GM18498 (cell line): Measurements from ENCODE around the gene TMEM233.
"Not testable (repeated sequence)": the region's sequence is repeated elsewhere in the genome, so short reads cannot be mapped to it uniquely, and the experiment has no call there.

Source experiments
- ATAC-seq: cut with Tn5 transposase; IDR thresholded peaks from one replicate; pipeline ENCODE4 v1.9.1; 2021; ENCODE audit warnings: mild to moderate bottlenecking, moderate library complexity; ENCODE audit not compliant: unreplicated experiment

The TMEM233 gene

DNA sequence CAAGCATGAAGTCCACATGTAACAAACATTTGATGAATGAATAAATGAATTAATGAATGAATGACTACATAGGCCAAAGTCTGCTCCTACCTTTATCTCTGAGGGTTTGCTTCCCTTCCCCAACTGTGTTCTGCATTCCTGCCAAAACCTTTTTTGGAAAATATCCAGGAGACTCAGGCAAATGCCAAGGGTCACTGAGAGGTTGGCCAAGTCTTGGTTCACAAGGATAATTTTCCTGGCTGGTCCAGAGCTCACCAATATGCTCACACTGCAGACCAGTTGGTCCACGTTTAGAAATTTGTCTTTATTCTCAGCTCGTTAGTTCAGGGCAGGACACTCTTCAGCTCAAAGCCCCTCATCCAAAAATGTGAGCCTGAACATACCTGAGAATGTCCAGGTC lies 10.2 kb downstream of the TMEM233 start:
- no peak for ATAC-seq

DNA sequence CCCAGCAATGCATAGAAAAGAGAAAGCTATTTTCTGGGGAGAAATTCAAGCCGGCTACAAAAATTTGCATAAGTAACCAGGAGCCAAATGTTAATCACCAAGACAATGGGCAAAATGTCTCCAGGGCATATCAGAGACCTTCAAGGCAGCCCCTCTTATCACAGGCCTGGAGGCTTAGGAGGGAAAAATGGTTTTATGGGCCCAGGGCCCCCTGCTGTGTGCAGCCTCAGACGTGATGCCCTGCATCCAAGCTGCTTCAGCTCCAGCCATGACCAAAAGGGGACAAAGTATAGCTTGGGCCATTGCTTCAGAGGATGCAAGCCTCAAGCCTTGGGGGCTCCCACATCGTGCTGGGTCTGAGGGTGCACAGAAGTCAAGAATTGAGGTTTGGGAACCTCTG lies 15.8 kb downstream of the TMEM233 start:
- no peak for ATAC-seq

- ATAC-seq, result no peak
Observed at GRCh38 chr12:119613319-119613936, 19.9 kb downstream of the TMEM233 start.

DNA sequence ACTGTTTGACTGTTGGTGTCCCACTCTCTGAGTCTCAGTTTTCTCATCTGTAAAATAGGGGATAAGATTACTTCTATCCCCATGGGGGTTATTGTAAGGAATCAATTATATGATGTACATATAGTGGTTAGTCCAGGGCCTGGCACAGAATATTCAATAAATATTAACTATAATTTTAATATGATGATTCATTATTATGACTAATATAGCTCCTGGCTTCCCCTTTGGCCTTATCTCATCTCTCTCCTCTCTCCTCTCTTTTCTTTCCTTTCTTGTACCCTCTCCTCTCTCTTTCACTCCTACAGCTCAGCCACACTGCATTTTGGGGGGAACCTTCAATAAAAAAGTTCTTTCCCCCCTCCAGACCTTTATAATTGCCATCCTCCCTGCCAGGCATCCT lies 21.1 kb downstream of the TMEM233 start:
- no peak for ATAC-seq

DNA sequence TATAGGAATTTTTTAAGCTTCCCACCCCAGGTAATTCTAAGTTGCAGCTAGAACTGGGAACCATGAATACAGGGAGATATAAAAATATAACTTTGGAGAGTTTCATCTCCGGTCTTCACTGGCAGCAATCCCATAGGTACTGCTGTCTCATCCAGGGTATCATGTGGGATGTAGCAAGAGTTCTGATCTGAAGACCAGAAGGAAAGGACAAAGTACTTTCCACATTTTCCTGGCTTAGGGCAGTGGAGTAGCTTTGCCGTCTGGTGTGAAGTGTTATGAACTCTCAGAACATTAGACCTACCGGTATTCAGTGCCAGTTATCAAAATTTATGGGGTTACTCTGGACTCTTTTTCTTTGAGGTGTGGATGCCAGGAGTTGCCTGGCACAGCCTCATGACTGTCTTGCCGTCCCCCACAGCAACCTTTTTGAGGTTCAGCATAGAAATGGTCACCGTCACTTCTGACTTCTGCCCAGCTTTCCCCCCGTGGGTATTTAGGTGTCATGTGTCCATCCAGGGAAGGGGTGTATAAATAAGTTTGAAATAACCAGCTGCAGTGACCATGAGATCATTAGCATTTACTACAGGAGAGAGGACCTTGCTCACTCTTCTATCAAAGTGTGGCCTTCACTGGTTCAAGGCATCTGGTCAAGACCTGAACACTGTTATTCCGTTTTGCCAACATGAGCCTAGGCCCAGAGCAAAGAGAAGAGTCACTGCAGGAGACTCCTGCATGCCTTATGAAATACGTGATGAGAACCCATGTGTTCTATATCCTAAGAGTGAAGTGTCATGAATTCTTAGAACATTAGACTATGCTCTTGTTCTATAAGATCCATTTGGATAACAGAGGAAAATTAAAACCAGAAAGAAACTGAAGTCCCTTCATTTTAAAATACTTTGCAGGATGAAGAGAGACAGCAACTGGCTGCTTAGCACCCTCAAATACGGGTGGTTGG lies 22.2 kb downstream of the TMEM233 start:
- no peak for ATAC-seq

DNA sequence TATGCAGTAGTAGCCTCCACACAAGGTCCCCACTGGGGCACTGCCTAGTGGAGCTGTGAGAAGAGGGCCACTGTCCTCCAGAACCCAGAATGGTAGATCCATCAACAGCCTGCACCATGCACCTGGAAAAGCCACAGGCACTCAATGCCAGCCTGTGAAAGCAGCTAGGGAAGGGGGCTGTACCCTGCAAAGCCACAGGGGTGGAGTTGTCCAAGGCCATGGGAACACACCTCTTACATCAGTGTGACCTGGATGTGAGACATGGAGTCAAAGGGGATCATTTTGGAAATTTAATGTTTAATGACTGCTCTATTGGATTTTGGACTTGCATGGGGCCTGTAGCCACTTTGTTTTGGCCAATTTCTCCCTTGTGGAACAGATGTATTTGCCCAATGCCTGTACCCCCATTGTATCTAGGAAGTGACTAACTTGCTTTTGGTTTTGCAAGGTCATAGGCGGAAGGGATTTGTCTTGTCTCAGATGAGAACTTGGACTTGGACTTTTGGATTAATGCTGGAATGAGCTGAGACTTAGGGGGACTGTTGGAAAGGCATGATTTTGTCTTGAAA lies 24.8 kb downstream of the TMEM233 start:
- not testable (repeated sequence) for ATAC-seq

- no peak for ATAC-seq
Observed at GRCh38 chr12:119620490-119620889, 26.9 kb downstream of the TMEM233 start.

- no peak for ATAC-seq
Observed at GRCh38 chr12:119621878-119622277, 28.3 kb downstream of the TMEM233 start.

DNA sequence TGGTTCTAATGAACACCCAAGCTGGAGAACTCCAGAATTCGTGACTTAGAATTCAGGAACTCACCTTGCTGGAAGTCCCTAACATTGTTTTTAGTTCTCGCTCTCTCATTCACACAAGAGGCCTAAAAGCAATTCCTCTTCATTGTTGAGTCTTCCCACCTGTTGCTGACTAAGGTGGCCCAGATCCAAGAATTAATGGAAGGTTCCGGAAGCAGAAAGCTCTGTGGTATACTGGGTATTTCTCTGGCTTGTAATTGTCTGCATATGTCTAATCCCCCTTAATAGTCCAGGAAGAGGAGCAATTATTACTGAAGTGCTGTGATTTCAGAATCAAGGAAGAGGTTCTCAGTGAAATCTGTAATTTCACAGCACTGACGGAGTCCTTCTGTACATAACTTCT lies 31.4 kb downstream of the TMEM233 start:
- no peak for ATAC-seq

- no peak for ATAC-seq
Observed at GRCh38 chr12:119627019-119627643, 33.6 kb downstream of the TMEM233 start.

- no peak for ATAC-seq
Observed at GRCh38 chr12:119627686-119628085, 34.1 kb downstream of the TMEM233 start.

GRCh38 chr12:119630223-119630780 lies 36.7 kb downstream of the TMEM233 start:
- no peak for ATAC-seq

DNA sequence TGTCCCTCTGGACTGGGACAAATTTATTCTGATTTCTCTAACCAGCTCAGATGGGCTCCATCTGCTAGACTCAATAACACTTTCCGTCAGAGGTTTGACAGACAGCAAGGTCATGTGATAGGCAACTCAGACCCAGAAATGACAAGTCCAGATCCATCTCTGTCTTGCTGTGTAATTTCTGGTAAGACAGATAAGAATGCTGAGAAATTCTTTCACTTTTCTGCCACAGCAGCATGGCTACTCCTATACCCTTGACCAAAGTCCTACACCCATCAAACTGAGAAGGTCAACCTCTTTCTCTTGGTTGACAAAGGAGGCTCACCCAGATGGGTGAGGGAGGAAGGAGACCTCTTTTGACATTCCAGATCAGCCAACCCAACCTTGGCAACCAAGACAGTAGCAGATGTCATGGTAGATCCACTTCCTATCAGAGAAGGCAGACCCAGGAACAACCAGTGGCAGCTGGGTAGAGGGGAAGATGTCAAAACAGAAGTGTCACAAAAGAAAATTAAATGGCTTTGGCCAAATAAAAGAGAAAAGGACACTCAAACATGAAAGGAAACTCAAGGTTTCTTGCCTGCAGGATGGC lies 37.5 kb downstream of the TMEM233 start:
- no peak for ATAC-seq

DNA sequence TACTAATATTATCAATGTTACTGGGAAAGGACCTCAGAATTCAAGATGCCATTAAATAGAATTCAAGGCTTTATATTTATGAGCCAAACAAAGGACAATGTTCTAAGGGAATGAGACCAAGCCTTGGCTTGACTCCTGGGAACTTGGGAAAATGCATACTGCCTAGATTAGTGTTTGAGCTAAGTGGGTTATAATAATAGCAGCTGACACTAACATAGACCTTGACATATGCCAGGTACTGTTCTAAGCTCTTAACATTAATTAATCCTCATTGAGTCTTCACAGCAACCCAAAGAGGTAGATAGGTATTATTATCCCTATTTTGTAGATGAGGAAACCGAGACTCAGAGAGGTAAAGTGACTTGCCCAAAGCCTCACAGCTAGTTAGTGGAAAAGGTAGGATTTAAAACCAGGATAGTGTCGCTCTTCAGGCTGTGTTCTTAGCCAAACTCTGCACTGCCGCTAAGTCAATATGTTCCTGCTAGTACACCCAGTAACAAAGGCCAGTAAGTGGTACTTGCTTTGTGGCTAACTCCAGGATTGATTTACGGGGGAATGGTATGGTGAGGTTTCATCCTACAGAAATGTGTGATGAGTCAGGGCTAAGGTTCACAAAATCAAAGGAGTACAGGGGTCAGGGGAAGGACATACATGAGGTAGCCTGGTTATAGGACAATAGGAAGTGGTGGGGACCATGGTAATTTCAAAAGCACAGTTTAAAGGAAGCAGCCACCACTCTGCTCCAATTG lies 38.5 kb downstream of the TMEM233 start:
- no peak for ATAC-seq

DNA sequence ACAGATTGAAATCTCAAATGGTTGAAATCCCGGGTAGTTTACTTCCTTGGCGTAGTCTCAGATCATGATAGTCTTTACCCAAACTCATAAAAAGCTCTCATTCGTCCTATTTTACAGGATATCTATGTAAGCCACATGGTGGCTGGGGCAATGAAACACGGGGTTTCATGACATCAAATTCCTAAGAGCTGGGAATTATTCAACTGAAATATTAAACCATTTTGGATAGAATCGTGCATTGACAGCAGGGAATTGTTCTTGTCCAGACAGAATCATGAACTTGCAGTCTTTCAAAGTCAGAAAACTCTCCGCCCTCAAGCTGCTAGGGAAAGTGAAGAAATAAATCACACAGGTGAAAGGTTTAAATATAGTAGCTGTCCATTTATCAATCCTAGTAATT lies 41.2 kb downstream of the TMEM233 start:
- no peak for ATAC-seq

DNA sequence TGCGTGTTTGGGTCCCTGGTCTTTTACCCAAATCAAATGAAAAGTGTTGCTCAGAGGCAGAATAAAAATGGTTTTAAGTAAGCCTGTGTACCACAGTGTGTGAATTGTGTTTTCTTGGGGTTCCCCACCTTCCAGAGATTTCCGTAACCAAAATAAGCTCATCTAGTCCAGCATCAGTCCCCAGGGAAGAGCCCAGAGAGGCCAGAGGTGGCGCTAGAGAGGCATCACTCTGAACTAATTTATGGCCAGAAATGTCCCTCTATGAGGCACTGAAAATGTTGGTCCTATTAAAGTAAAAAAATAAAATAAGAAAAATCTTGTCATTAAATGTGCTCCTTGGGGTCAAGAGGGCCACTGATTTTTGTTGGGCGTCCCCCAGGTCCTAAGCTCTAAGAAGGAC lies 49.4 kb downstream of the TMEM233 start:
- no peak for ATAC-seq

GRCh38 chr12:119644930-119645329 lies 51.4 kb downstream of the TMEM233 start:
- no peak for ATAC-seq

DNA sequence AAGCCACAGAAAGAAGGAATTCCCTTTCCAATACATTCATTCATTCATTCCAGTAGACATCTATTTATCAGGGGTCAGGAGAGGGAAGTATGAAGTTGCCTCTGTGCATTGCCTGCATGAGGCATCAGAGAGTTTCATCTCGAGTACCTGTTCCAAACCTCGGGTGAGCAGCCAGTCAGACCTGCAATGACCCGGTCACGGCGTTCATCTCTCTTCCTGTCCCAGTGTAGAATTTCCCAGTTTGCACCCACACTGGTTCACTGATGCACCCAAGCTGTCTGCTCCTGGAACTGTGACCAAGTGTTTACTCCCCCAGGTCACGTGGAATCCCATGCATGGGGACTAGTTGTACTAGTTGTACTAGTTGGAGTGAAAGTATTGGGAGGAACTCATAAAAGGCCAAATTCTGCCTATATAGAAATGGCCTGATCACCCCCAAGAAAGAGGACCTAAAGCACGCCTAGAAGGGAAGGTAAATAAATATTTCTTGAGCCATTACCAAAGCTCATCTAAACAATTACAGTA lies 52.0 kb downstream of the TMEM233 start:
- ATAC-seq, result no peak

DNA sequence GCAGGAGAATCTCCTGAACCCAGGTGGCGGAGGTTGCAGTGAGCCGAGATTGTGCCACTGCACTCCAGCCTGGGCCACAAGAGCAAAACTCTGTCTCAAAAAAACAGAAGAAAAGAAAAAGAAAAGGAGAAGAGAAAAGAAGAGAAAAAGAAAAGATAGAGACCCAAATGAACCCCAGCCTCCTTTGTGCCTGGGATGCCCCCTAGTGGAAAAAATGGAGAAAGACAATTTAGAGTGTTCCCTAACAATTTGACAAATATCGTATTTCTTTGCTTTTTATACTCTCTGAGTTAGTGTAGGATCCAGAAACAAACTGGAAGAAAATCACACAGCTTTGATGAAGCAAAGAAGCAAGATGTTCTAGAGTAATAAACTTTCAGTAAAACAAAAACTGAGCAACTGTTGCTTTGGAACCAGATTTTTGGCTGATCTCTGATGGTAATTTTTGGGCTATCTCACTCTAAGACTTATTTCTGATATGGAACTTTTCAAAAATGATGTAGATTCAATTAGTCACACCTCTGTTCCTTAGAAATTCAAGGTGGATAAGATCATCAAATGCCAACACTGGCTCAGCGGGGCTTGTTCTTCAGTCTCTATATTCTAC lies 55.7 kb downstream of the TMEM233 start:
- ATAC-seq, result no peak
